GM19193 (cell line): Measurements from ENCODE around the gene SMIM11.

Source experiments
- POLR2A ChIP-seq: IDR thresholded peaks from 4 replicates; pipeline ENCODE4 v1.6.1; 2011; ENCODE audit not compliant: insufficient read depth, insufficient read length; ENCODE audit errors: extremely low read depth

Gene SMIM11

DNA sequence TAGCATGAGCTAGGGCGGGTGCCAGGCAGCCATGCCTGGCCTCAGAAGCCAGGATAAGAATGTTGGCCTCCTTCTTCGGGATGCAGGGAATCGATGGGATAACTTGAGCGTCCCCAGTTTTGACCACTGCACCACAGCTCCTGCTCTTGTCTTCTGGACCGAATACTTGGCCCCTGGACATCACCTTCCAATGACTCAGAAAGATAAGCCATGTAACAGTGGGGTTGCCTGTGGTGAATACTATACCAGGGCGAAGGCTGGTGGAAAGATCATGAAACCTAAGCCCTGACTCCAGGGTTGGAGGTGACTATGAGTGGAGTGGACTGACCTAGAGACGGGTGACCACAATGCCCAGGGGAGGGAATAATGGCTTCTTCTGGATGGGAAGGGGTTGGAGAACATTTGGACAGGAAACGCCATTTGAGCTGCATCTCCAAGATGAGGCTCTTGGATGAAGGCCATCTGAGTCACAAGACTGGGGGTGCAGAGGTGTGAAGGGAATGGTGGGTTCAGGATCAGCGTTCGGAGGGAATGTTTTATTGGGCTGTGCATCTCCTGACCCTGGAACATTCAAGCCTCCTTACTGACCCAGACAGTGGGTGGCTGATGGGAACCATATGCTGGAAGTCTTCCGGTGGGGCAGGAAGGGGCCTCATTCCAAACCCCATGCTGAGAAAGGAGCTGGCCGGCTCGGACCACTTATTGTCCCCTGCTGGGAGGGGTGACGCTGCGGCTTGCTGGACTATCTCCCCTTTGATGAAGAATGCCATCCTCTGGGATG lies 30.0 kb upstream of the SMIM11 start:
- TF ChIP-seq POLR2A: no peak

DNA sequence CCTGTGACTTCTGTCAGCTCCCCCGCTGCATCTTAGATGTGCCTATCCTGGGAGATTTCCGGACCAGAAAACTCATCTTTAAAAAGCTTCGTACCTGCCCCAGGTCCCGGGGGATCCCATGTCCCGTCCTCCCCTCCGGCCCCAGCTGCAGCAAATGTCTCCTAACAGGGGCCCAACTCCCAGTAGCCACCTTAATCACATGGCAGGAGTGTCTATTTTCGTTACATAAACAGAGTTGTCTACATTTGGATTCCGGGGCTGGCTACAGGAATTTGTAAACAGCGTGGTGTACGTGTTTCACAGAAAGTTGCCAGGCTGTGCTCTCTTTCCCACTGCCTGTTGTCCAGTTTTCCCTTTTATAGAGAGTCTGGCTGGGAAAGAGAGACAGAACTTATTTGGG lies 29.4 kb upstream of the SMIM11 start:
- TF ChIP-seq POLR2A: no peak

DNA sequence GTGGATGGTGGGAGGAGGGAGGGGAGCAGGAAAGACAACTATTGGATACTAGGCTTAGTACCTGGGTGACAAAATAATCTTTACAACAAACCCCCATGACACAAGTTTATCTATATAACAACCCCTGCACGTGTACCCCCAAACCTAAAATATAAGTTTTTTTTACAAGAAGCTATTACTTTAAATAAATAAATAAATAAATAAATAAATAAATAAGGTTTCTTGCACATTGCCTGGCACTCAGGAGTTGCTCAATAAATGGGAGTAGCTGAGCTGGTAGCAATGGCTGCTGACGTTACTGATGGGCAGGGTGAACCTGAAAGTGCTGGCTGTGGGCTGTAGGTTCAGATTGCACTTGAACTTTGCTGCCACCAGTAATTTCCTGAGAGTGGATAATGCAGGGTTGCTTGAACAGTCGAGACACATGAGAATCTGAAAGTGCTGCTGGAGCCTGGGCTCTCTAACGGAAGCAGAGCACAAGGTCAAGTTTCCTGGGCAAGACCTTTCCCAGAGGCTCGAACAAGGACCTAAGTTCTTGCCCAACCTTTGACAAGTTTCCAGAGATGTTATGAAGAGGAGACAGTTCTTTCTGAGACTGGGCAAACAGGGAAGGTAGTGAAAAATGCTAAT lies 26.3 kb upstream of the SMIM11 start:
- no peak for TF ChIP-seq POLR2A

DNA sequence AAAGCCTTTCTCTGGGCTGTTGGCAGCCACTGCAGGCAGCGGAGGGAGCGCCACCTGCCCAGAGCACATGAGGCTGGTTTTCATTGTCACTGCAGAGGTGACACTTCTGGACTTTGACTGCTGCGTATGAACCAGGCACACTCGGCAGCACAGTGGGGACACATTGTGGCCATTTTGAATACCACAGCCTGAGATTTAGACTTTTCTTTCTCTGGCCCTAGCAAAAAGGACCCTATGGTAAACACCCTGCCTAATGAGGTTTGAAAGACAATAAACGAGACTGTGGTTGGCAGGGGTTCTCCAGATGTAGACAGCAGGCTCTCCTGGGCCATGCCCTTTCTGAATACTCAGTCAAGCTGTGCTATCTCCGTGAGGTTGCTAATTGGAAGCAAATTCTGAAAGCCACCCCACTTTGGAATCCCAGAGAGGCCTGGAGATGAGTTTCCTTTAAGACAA lies 23.5 kb upstream of the SMIM11 start:
- no peak for TF ChIP-seq POLR2A

DNA sequence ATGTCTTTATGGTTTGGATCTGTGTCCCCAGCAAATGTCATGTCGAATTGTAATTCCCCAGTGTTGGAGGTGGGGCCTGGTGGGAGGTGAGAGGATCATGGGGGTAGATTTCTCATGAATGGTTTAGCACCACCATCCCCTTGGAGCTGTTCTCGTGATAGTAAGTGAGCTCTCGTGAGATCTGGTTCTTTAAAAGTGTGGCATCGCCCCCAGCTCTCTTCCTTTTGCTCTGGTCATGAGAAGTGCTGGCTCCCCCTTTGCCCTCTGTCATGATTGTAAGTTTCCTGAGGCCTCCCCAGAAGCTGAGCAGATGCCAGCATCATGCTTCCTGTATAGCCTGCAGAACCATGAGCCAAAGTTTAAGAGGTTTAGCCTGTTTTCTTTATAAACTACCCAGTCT lies 22.8 kb upstream of the SMIM11 start:
- TF ChIP-seq POLR2A: no peak

DNA sequence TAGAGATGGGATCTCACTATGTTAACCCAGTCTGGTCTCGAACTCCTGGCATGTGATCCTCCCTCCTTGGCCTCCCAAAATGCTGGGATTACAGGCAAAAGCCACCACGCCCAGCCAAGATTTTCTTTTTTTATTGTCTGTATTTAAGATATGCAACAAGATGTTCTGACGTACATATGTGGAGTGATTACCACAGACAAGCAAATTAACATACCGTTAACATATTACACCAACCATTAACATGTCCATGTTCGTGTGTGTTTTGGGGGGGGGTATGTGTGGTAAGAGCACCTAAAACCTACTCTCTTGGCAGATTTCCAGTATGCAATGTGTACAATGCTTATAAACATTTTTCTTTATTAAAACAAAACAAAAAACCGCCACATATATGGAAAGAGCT lies 22.1 kb upstream of the SMIM11 start:
- TF ChIP-seq POLR2A: no peak

DNA sequence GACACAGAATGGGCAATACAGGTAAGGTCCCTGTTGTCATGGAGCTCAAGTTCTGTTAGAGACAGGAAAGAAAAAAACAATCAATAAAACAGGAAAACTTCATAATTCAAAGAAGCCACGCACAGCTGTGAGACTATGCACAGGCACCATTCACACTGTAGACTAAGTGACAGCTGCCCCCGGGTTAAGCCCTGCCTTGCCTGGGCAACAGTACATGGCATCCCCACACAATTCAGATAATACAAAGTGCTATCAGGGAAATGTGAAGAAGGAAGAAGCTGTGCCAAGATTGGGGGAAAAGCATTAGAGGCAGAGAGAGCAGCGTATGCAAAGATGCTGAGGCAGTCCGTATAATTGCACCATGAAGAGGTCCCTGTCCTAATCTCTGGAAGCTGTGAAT lies 20.5 kb upstream of the SMIM11 start:
- TF ChIP-seq POLR2A: no peak

DNA sequence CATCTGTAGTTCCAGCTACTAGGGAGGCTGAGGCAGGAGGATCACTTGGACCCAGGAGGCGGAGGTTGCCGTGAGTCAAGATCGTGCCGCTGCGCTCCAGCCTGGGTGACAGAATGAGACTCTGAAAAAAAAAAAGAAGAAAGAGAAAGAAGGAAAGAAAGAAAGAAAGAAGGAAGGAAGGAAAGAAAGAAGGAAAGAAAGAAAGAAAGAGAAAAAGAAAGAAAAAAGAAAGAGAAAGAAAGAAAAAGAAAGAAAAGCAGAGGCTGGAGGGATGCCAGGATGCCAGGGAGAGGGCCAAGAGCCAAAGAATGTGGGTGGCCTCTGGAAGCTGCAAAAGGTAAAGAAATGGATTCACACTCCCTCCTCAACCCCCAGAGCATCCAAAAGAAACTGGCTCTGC lies 19.7 kb upstream of the SMIM11 start:
- no peak for TF ChIP-seq POLR2A

DNA sequence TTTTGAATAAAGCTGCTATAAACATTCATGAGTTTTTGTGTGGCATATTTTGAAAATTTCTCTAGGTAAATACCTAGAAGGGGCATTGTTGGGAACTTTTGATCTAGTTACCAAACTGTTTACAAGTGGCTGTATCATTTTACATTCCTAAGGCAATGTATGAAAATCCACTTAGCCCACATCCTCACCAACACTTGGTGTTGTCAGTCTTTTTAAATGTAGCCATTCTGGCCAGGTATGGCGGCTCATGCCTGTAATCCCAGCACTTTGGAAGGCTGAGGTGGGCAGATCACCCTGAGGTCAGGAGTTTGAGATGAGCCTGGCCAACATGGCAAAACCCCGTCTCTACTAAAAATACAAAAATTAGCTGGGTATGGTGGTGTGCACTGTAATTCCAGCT lies 17.4 kb upstream of the SMIM11 start:
- no peak for TF ChIP-seq POLR2A

DNA sequence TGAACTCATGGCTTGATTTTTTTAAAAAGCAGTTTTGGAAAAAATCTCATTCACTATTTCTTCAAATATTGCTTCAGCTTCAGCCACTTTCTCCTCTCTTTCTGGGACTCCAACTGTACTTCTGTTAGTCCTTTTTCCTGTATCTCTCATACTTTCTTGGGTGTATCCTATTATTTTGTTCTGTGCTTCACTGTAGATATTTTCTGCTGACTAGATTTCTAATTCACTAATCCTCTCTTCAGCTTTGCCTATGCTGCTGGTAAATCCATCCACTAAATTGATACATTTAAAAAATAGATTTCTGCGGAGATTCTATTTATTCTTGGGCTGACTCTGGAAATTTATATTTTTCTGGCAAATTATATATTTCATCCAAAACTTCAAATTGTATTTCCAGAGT lies 16.4 kb upstream of the SMIM11 start:
- TF ChIP-seq POLR2A: no peak

DNA sequence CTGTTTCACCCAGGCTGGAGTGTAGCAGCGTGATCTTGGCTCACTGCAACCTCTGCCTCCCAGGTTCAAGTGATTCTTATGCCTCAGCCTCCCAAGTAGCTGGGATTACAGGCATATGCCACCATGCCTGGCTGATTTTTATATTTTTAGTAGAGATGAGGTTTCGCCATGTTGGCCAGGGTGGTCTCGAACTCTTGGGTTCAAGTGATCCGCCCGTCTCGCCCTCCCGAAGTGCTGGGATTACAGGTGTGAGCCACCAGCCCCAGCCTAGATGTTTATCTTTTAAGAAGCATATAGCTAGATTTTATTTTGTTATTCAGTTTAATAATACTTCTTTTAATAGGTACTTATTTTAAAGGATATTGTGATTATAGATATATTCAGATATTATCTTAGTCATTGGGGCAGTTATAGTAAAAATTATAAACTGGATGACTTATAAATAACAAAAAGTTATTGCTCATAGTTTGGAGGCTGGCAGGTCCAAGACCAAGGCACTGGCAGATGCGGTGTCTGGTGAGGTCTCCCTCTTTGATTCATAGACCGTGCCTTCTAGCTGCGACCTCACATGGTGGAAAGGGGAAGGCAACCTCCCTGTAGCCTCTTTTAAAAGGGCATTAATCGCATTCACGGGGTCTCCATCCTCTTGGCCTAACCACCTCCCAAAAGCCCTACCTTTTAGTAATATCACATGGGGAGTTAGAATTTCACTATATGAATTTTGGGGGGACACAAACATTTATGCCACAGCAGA lies 14.6 kb upstream of the SMIM11 start:
- no peak for TF ChIP-seq POLR2A

DNA sequence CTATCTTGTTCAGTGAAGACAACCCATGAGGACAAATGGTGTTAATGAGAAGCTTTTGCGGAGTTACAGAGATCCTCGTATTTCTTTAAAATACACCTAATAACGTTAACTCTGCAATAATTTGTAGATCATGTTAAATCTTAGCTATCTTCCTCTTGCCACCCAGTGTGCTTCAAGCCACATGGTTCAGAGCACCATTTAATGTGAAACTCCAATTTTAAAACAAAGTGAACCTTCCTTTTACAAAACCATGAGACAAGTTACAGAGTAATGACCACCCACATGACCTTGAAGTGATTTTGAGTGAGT lies 13.2 kb upstream of the SMIM11 start:
- no peak for TF ChIP-seq POLR2A

DNA sequence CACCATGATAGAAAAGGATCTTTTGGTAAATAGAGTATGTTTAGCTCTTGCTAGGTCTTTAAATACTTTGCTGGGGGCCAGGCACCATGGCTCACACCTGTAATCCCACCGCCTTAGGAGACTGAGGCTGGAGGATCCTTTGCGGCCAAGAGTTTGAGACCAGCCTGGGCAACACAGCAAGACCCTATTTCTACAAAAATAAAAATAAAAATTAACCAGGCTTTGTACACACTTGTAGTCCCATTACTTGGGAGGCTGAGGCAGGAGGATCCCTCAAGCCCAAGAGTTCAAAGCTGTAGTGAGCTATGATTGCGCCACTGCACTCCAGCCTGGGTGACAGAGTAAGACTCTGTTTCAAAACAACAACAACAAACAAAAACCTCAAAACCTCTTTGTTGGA lies 12.6 kb upstream of the SMIM11 start:
- no peak for TF ChIP-seq POLR2A

DNA sequence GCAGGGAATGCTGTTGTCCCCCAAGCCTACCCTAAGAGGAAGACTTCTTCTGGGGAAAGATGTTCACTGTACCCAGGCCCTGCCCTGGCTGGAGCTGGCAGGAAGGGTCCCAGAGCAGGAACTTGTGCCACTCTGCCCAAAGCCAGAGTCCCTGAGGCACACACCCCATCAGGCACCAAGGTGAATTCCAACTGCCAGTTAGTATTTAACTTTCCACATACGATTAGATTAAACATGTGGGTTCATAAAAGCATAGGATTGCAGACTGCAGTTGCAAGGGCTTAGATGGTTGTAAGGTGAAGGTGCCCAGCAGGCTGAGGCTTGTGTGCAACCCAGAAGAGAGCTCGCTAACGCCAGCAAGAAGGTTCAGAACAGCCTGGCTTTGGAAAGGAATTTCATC lies 11.6 kb upstream of the SMIM11 start, which contains the start of gene KCNE2:
Gene KCNE2, plus strand, starts transcription at position 274 of the 400 bp plus-strand sequence. CDS start 6,473 bp downstream, outside the sequence.
- TF ChIP-seq POLR2A: no peak

DNA sequence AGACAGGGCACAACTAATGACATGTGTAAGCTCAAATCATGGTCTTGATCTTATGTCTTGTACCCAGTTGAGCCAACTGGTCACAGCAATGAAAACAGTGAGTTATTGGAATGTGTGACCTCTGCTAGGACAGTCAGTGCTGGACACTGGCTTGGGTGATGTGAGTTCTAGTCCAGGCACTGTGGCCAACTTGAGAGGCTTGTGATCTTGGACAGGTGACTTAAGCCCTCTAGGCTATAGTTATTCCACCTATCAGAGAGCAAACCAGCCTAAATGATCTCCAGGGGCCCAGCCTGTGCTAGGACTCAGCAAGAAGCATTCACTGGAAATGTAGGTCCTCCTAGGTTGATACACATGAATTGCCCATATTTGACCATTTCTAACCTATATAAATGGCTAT lies 10.4 kb upstream of the SMIM11 start:
- TF ChIP-seq POLR2A: no peak

DNA sequence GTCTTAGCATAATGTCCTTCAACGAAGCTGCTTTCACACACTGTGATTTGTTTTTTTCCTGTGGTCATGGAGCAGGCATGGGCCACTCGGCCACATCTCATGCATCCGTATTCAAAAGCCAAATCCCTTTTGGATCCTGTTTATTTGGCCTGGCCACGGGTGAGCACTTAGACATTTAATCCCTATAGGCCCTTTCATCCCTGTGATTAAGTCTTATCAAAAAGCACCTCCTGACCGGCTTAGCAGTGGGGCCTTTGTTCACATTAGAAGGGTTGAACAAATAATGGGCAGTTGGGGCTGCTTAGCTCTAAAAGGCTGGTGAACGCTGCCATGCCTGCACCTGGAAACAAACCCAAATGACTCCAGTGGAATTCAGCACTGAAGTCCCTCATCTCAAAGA lies 9.5 kb upstream of the SMIM11 start:
- no peak for TF ChIP-seq POLR2A

DNA sequence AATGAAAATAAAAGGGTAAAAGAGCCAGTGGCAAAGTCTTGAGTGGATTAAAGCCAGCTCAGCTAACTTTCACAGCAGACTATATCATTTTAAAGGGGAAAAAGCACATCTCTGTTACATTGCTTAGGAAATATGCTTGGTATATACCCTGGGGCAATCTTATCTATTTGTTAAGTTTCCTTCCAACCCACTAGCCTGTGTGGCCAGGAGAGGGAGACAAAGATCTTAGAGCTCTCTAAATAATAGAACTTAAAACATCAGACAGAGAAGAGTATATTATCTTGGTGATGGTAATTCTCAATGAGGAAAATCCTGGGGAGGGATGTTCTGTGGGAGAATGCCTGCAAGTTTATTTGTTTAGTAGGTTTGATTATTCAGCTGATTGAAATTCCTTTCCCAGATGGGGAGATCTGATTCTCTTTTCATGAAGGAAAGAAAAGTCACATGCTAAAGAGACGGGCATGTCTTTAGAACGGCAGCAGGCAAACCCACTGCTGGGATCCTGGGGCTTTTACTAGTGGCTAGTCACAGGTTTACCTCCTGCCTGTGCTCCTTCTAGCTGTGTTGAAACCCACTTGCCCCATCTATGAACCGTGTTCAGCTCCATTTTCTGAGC lies 7.9 kb upstream of the SMIM11 start:
- TF ChIP-seq POLR2A: no peak
